H1 (cell line): Measurements from ENCODE around the gene HSF2. TPM values are rescaled to one million over a fixed set of nuclear protein-coding genes. Genes with fewer than 3 reads are reported as not detected.

Experiments
- CTCF ChIA-PET: fragments of 300-600 bp; sonication (Branson Sonifier 250); formaldehyde crosslinking; loops from one replicate; lab custom pipeline; 2021; ENCODE audit not compliant: partially characterized antibody; lab: Charles Lee
- POLR2A ChIA-PET: fragments of 300-600 bp; sonication (Branson Sonifier 250); formaldehyde crosslinking; loops from one replicate; lab custom pipeline; 2021; ENCODE audit warnings: inconsistent platforms; ENCODE audit not compliant: partially characterized antibody; lab: Charles Lee
- DNase-seq, 2 experiments: peaks; one replicate each; pipeline versions ENCODE4 v3.0.0 to v3.0.0-alpha.2; 2010 to 2022; ENCODE audit warnings: low spot score in 2 of 2, low read depth in 1 of 2, mixed read lengths in 1 of 2
- FAIRE-seq: peaks from 2 replicates; lab custom pipeline; 2011; peaks lifted over from hg19 to GRCh38; lab: Jason Lieb, UNC
- H2AFZ ChIP-seq: 2 replicates; pipeline ENCODE4 v1.8.1; 2012; ENCODE audit warnings: low read length, inconsistent platforms
- H2AK5ac ChIP-seq: 2 replicates; pipeline ENCODE4 v1.6.1; 2013; ENCODE audit warnings: low read depth, low read length
- H2BK120ac ChIP-seq: replicated peaks from 2 replicates; pipeline ENCODE3; 2013; ENCODE audit warnings: low read depth, low read length, inconsistent platforms
- H2BK12ac ChIP-seq: 2 replicates; pipeline ENCODE4 v1.6.1; 2013; ENCODE audit warnings: low read depth, low read length
- H2BK15ac ChIP-seq: 2 replicates; pipeline ENCODE4 v1.6.1; 2013; ENCODE audit warnings: low read length
- H2BK20ac ChIP-seq: 2 replicates; pipeline ENCODE4 v1.6.1; 2013; ENCODE audit warnings: low read length
- H2BK5ac ChIP-seq: 2 replicates; pipeline ENCODE4 v1.6.1; 2013; ENCODE audit warnings: low read depth, low read length
- H3K14ac ChIP-seq: 2 replicates; pipeline ENCODE4 v1.6.1; 2013; ENCODE audit warnings: inconsistent platforms; ENCODE audit not compliant: insufficient read length
- H3K18ac ChIP-seq: 2 replicates; pipeline ENCODE4 v1.6.1; 2013; ENCODE audit warnings: low read length; ENCODE audit errors: extremely low read depth
- H3K23ac ChIP-seq: 2 replicates; pipeline ENCODE4 v1.6.1; 2013; ENCODE audit warnings: inconsistent platforms; ENCODE audit not compliant: insufficient read length
- H3K23me2 ChIP-seq: 2 replicates; pipeline ENCODE4 v1.6.1; 2013; ENCODE audit warnings: low read depth, low read length
- H3K27ac ChIP-seq: 2 replicates; pipeline ENCODE4 v1.6.1; 2011; ENCODE audit warnings: low read depth, low read length, inconsistent platforms
- H3K27me3 ChIP-seq, 4 experiments: replicated peaks in 1 of 4; 1 replicate in 1 of 4; 2 replicates in 3 of 4; pipeline versions ENCODE4 v1.6.1 to v1.8.1; 2011 to 2013; ENCODE audit warnings: low read length in 3 of 4, mild to moderate bottlenecking in 3 of 4, inconsistent platforms in 2 of 4, mixed read lengths in 2 of 4, moderate library complexity in 1 of 4; ENCODE audit not compliant: control insufficient read depth in 3 of 4, insufficient read depth in 3 of 4; ENCODE audit errors: extremely low read depth in 1 of 4
- H3K36me3 ChIP-seq, 4 experiments: 2 replicates each; pipeline versions ENCODE4 v1.6.1 to v1.8.1; 2011 to 2013; ENCODE audit warnings: mild to moderate bottlenecking in 4 of 4, low read length in 3 of 4, moderate library complexity in 2 of 4, control low read depth in 1 of 4, inconsistent platforms in 1 of 4; ENCODE audit not compliant: insufficient read depth in 4 of 4, control insufficient read depth in 2 of 4
- H3K4ac ChIP-seq: replicated peaks from 2 replicates; pipeline ENCODE3; 2013; ENCODE audit warnings: low read length, low read depth, mixed read lengths, inconsistent platforms; ENCODE audit not compliant: insufficient read length
- H3K4me1 ChIP-seq, 4 experiments: replicated peaks in 1 of 4; 1 replicate in 1 of 4; 2 replicates in 3 of 4; pipeline versions ENCODE4 v1.6.1 to v1.8.1; 2011 to 2013; ENCODE audit warnings: low read length in 3 of 4, inconsistent platforms in 2 of 4, mixed read lengths in 1 of 4; ENCODE audit not compliant: insufficient read depth in 4 of 4, control insufficient read depth in 3 of 4
- H3K4me2 ChIP-seq, 2 experiments: 2 replicates each; pipeline versions ENCODE4 v1.6.1 to v1.8.1; 2011 to 2013; ENCODE audit warnings: low read depth in 2 of 2, low read length in 2 of 2, control low read depth in 1 of 2, inconsistent platforms in 1 of 2, mild to moderate bottlenecking in 1 of 2; ENCODE audit not compliant: insufficient read depth in 1 of 2
- H3K4me3 ChIP-seq, 4 experiments: fragments of 200-600, 300-600 bp in 1 of 4; sonication (generic), shearing (Covaris generic), sonication (Bioruptor Twin) in 1 of 4; 2 replicates each; pipeline versions ENCODE4 v1.5.1 to v1.8.1; 2011 to 2016; ENCODE audit warnings: low read length in 4 of 4, low read depth in 3 of 4, control low read depth in 2 of 4, inconsistent platforms in 2 of 4, mild to moderate bottlenecking in 2 of 4, mixed read lengths in 1 of 4, moderate library complexity in 1 of 4; ENCODE audit not compliant: insufficient read depth in 2 of 4; ENCODE audit errors: extremely low read depth in 1 of 4
- H3K56ac ChIP-seq: replicated peaks from 2 replicates; pipeline ENCODE3; 2013; ENCODE audit warnings: low read depth, mild to moderate bottlenecking, mixed read lengths, low read length, inconsistent platforms; ENCODE audit not compliant: insufficient read length
- H3K79me1 ChIP-seq: 2 replicates; pipeline ENCODE4 v1.6.1; 2013; ENCODE audit warnings: low read depth, low read length, control low read depth
- H3K79me2 ChIP-seq, 2 experiments: 2 replicates each; pipeline versions ENCODE4 v1.6.1 to v1.8.1; 2012 to 2013; ENCODE audit warnings: low read length in 2 of 2, mild to moderate bottlenecking in 2 of 2, inconsistent platforms in 1 of 2; ENCODE audit not compliant: insufficient read depth in 2 of 2, control insufficient read depth in 1 of 2
- H3K9ac ChIP-seq, 4 experiments: replicated peaks in 1 of 4; 1 replicate in 1 of 4; 2 replicates in 3 of 4; pipeline versions ENCODE4 v1.6.1 to v1.8.1; 2011 to 2013; ENCODE audit warnings: low read depth in 3 of 4, low read length in 3 of 4, control low read depth in 2 of 4, mild to moderate bottlenecking in 2 of 4, moderate library complexity in 2 of 4, inconsistent platforms in 1 of 4; ENCODE audit errors: extremely low read depth in 1 of 4
- H3K9me3 ChIP-seq, 2 experiments: 2 replicates each; pipeline versions ENCODE4 v1.6.1 to v1.8.1; 2012 to 2013; ENCODE audit warnings: mild to moderate bottlenecking in 2 of 2, moderate library complexity in 2 of 2, control low read depth in 1 of 2, inconsistent platforms in 1 of 2, low read depth in 1 of 2, low read length in 1 of 2, mixed read lengths in 1 of 2; ENCODE audit not compliant: insufficient read depth in 2 of 2
- H4K20me1 ChIP-seq, 2 experiments: replicated peaks in 1 of 2; 2 replicates each; pipeline versions ENCODE3 to v1.8.1; 2011 to 2013; ENCODE audit warnings: inconsistent platforms in 2 of 2, low read length in 2 of 2, mild to moderate bottlenecking in 1 of 2; ENCODE audit not compliant: insufficient read depth in 2 of 2, control insufficient read depth in 1 of 2
- H4K5ac ChIP-seq: 2 replicates; pipeline ENCODE4 v1.6.1; 2013; ENCODE audit warnings: low read length, low read depth, mixed read lengths, inconsistent platforms; ENCODE audit not compliant: insufficient read length
- H4K8ac ChIP-seq: 2 replicates; pipeline ENCODE4 v1.8.0; 2013; ENCODE audit warnings: mild to moderate bottlenecking, moderate library complexity, low read length, inconsistent platforms; ENCODE audit not compliant: insufficient read depth; ENCODE audit errors: extremely low read depth
- H4K91ac ChIP-seq: replicated peaks from 2 replicates; pipeline ENCODE3; 2013; ENCODE audit warnings: low read length, mixed read lengths, inconsistent platforms; ENCODE audit not compliant: insufficient read length
- WGBS, 2 experiments: shearing (Covaris generic) in 1 of 2; methylation state at CpG; one replicate each; pipeline versions ENCODE4 v1.1.6 to v1.1.7; 2013 to 2015; ENCODE audit warnings: low lambda C conversion rate in 2 of 2, mixed read lengths in 2 of 2, inconsistent platforms in 1 of 2, low coverage in 1 of 2, missing lambda C conversion rate in 1 of 2; ENCODE audit not compliant: insufficient replicate concordance in 2 of 2, insufficient coverage in 1 of 2, insufficient read length in 1 of 2; ENCODE audit errors: extremely low coverage in 1 of 2, missing lambda C conversion rate in 1 of 2; 5-methylcytosine and 5-hydroxymethylcytosine counted together
- polyA plus RNA-seq, 7 experiments: library from polyadenylated mRNA; depleted of rRNA in 3 of 7; stranded (reverse) in 5 of 7; unstranded in 2 of 7; fragments of >200 nt in 5 of 7; fragments of 200-250 nt in 2 of 7; gene quantifications; 1 replicate in 5 of 7; 2 replicates in 1 of 7; 4 replicates in 1 of 7; pipeline versions ENCODE4 v1.2.1 to v1.2.3, GENCODE V29; 2011 to 2013; ENCODE audit warnings: missing spikeins in 2 of 7, mixed read lengths in 2 of 7
- total RNA-seq: library from RNA; stranded (reverse); fragmentation: NEBNext Ultra II Directional; extraction: Animal tissue kit (Norgen Biotek cat#: 25700); gene quantifications from 2 replicates; pipeline ENCODE4 v1.2.1, GENCODE V29; 2021

HSF2 gene
- total and polyA plus RNA-seq, 2 of the 8 experiments (the other 6 are each of a cell fraction or from before 2014, with no cell fraction given), result 16.3 to 18.3 TPM

GRCh38 chr6:122471107-122472021 lies 71.9 kb downstream of the HSF2 start, which contains the start of gene SERINC1:
Gene SERINC1 (minus strand): TSS chr6:122471807. CDS start chr6:122471737, 70 bp downstream.
- Histone ChIP-seq H3K56ac (peak within 1 kb of the TSS; percentile 77), H3K36me3 (no peaks in the 10 kb centered on the region), H4K20me1 (no peaks in the 10 kb centered on the region), H3K23ac (no peak within 1 kb of the TSS), H3K23me2 (peaks cover 4% of the 10 kb centered on the region), H2BK15ac (peak within 1 kb of the TSS; percentile 92; the same call in 1 of the 2 replicates), H2BK12ac (peak within 1 kb of the TSS; percentile 94; the same call in 1 of the 2 replicates), H3K27ac (peak within 1 kb of the TSS; percentile 94), H3K18ac (peak within 1 kb of the TSS; percentile 84), H3K4me2 (peak within 1 kb of the TSS; percentile 77 to 83), H3K4ac (no peak within 1 kb of the TSS), H3K27me3 (no peaks in the 10 kb centered on the region), H4K8ac (peak within 1 kb of the TSS; percentile 96; the same call in 1 of the 2 replicates), H4K91ac (no peak within 1 kb of the TSS), H3K14ac (no peak within 1 kb of the TSS), H3K4me3 (peak within 1 kb of the TSS; percentile 91 to 99 (median 94)), H3K9ac (peak within 1 kb of the TSS; percentile 68 to 97 (median 94)), H3K9me3 (no peaks in the 10 kb centered on the region), H2BK20ac (no peak within 1 kb of the TSS), H2AFZ (peak within 1 kb of the TSS; percentile 98), H4K5ac (peak within 1 kb of the TSS; percentile 84), H2BK5ac (peak within 1 kb of the TSS; percentile 97), H2BK120ac (no peak within 1 kb of the TSS), H3K4me1 (no peaks in the 10 kb centered on the region), H3K79me2 (peaks cover 0 to 52% of the 10 kb centered on the region in 2 experiments; a peak in 3 of 4 replicates), H3K79me1 (no peaks in the 10 kb centered on the region; the same call in 1 of the 2 replicates), H2AK5ac (peak within 1 kb of the TSS; percentile 80; the same call in 1 of the 2 replicates)
- DNase-seq (peak; percentile 71 to 83), FAIRE-seq (peak; percentile 99)
- POLR2A ChIA-PET, result interaction anchor here (0.8 to 1.6 kb wide), 2 partner anchors 12 to 208 kb away, joined by 3 to 19 read pairs; no protein-coding TSS in a partner anchor
- WGBS, 2 experiments, result 3% methylated on average over 49 of the region's 49 CpGs; no CpG with 5 or more reads in 1 of the 2 experiments
- CTCF ChIA-PET, result interaction anchor here (0.7 to 1.4 kb wide), 3 partner anchors 155 to 367 kb away, joined by 3 to 5 read pairs (median 4); partner anchors contain the start of gene SMPDL3A
